Mesenchymal stem cell (in vitro differentiated cells and primary cell): ENCODE measurements around the gene DDAH1.

Source experiments
- DNase-seq: peaks from one replicate; pipeline ENCODE4 v3.0.0-alpha.2; 2013
- H2AFZ ChIP-seq: one replicate; pipeline ENCODE4 v1.6.1; 2013; ENCODE audit warnings: low read depth, mild to moderate bottlenecking, control low read depth, inconsistent platforms, low read length, moderate library complexity
- H2AK5ac ChIP-seq: 2 replicates; pipeline ENCODE4 v1.6.1; 2013; ENCODE audit warnings: low read length, moderate library complexity, mild to moderate bottlenecking, inconsistent platforms; ENCODE audit not compliant: severe bottlenecking
- H2BK120ac ChIP-seq: one replicate; pipeline ENCODE4 v1.6.1; 2013; ENCODE audit warnings: low read depth, mild to moderate bottlenecking, inconsistent platforms, low read length, moderate library complexity
- H2BK12ac ChIP-seq, 2 experiments: one replicate each; pipeline ENCODE4 v1.6.1; 2013; ENCODE audit warnings: inconsistent platforms in 2 of 2, low read length in 2 of 2, mild to moderate bottlenecking in 2 of 2, moderate library complexity in 2 of 2, control low read depth in 1 of 2
- H2BK15ac ChIP-seq: one replicate; pipeline ENCODE4 v1.6.1; 2013; ENCODE audit warnings: mild to moderate bottlenecking, low read depth, inconsistent platforms; ENCODE audit not compliant: poor library complexity, severe bottlenecking
- H2BK5ac ChIP-seq: 2 replicates; pipeline ENCODE4 v1.6.1; 2013; ENCODE audit warnings: low read depth, mild to moderate bottlenecking, low read length, control low read depth, inconsistent platforms; ENCODE audit not compliant: poor library complexity, severe bottlenecking
- H3K14ac ChIP-seq, 2 experiments: one replicate each; pipeline ENCODE4 v1.6.1; 2013; ENCODE audit warnings: inconsistent platforms in 2 of 2, low read length in 2 of 2, control low read depth in 1 of 2, mild to moderate bottlenecking in 1 of 2, moderate library complexity in 1 of 2
- H3K18ac ChIP-seq, 2 experiments: one replicate each; pipeline ENCODE4 v1.6.1; 2013; ENCODE audit warnings: inconsistent platforms in 2 of 2, low read length in 2 of 2, control low read depth in 1 of 2, low read depth in 1 of 2, mild to moderate bottlenecking in 1 of 2
- H3K23ac ChIP-seq, 2 experiments: one replicate each; pipeline ENCODE4 v1.6.1; 2013; ENCODE audit warnings: inconsistent platforms in 2 of 2, low read length in 2 of 2, mild to moderate bottlenecking in 2 of 2, moderate library complexity in 2 of 2, control low read depth in 1 of 2
- H3K27ac ChIP-seq: 2 replicates; pipeline ENCODE4 v1.5.1; 2013; ENCODE audit warnings: mild to moderate bottlenecking, moderate library complexity, low read length, control low read depth, inconsistent platforms; ENCODE audit not compliant: poor library complexity, severe bottlenecking
- H3K27me3 ChIP-seq, 2 experiments: 2 replicates each; pipeline versions ENCODE4 v1.6.1 to v1.7.0; 2013; ENCODE audit warnings: low read length in 2 of 2, mild to moderate bottlenecking in 2 of 2, moderate library complexity in 2 of 2, control low read depth in 1 of 2, inconsistent platforms in 1 of 2; ENCODE audit not compliant: control insufficient read depth in 1 of 2, insufficient read depth in 1 of 2
- H3K36me3 ChIP-seq, 2 experiments: 2 replicates each; pipeline versions ENCODE4 v1.6.1 to v1.7.0; 2013; ENCODE audit warnings: low read length in 2 of 2, control low read depth in 1 of 2, inconsistent platforms in 1 of 2, low read depth in 1 of 2, mild to moderate bottlenecking in 1 of 2; ENCODE audit not compliant: insufficient read depth in 2 of 2, control insufficient read depth in 1 of 2
- H3K4ac ChIP-seq, 2 experiments: one replicate each; pipeline ENCODE4 v1.6.1; 2013; ENCODE audit warnings: inconsistent platforms in 2 of 2, low read length in 2 of 2, mild to moderate bottlenecking in 2 of 2, moderate library complexity in 2 of 2, control low read depth in 1 of 2, low read depth in 1 of 2
- H3K4me1 ChIP-seq: 2 replicates; pipeline ENCODE4 v1.6.1; 2013; ENCODE audit warnings: low read depth, low read length, control low read depth; ENCODE audit not compliant: control insufficient read depth, insufficient read depth
- H3K4me2 ChIP-seq: 2 replicates; pipeline ENCODE4 v1.6.1; 2013; ENCODE audit warnings: low read length, mild to moderate bottlenecking, inconsistent platforms; ENCODE audit not compliant: poor library complexity, severe bottlenecking
- H3K4me3 ChIP-seq, 2 experiments: 2 replicates each; pipeline versions ENCODE4 v1.5.1 to v1.7.0; 2013; ENCODE audit warnings: low read length in 2 of 2, mild to moderate bottlenecking in 2 of 2, control low read depth in 1 of 2, low read depth in 1 of 2; ENCODE audit not compliant: insufficient read depth in 1 of 2
- H3K79me1 ChIP-seq: replicated peaks from 2 replicates; pipeline ENCODE4 v1.6.1; 2013; ENCODE audit warnings: mild to moderate bottlenecking, control low read depth, low read length, inconsistent platforms; ENCODE audit not compliant: poor library complexity, severe bottlenecking
- H3K9ac ChIP-seq: 2 replicates; pipeline ENCODE4 v1.7.0; 2013; ENCODE audit warnings: mild to moderate bottlenecking, low read length, moderate library complexity
- H3K9me3 ChIP-seq: 2 replicates; pipeline ENCODE4 v1.7.0; 2013; ENCODE audit warnings: mild to moderate bottlenecking, low read length; ENCODE audit not compliant: control insufficient read depth
- H4K8ac ChIP-seq: one replicate; pipeline ENCODE4 v1.6.1; 2013; ENCODE audit warnings: inconsistent platforms, mild to moderate bottlenecking, low read length, moderate library complexity
- H4K91ac ChIP-seq: one replicate; pipeline ENCODE4 v1.6.1; 2013; ENCODE audit warnings: mild to moderate bottlenecking, low read length, inconsistent platforms
- WGBS: methylation state at CpG from one replicate; pipeline ENCODE4 v1.1.7; 2013; ENCODE audit warnings: mixed read lengths; 5-methylcytosine and 5-hydroxymethylcytosine counted together

The DDAH1 gene

DNA sequence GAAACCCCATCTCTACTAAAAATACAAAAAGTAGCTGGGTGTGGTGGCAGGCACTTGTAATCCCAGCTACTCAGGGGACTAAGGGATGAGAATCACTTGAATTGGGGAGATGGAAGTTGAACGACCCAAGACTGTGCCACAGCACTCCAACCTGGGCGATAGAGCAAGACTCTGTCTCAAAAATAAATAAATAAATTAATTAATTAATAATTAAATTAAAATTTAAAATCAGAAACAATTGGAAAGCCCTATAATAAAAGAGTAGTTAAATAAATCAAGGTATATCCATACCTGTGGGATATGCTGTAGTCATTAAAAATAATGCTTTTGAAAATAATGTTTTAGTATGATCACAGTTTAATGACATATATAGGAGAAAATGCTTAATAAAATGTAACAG, 15.6 kb upstream of the DDAH1 start:
- Histone ChIP-seq H3K27ac (no peak overlapping the region), H3K79me1 (peaks cover 4% of the 10 kb centered on the region), H2AFZ (no peak overlapping the region), H3K9ac (no peak overlapping the region), H3K27me3 (no peaks in the 10 kb centered on the region), H2AK5ac (no peak overlapping the region), H3K9me3 (no peaks in the 10 kb centered on the region), H2BK15ac (no peak overlapping the region), H2BK12ac (no peak overlapping the region), H3K23ac (no peak overlapping the region), H3K14ac (no peak overlapping the region), H3K18ac (no peak overlapping the region), H3K4me1 (no peaks in the 10 kb centered on the region), H3K4me3 (no peak overlapping the region), H3K4me2 (no peak overlapping the region), H3K36me3 (peaks cover 0 to 3% of the 10 kb centered on the region in 2 experiments), H2BK120ac (no peak overlapping the region), H3K4ac (no peak overlapping the region), H4K8ac (no peak overlapping the region), H2BK5ac (no peak overlapping the region), H4K91ac (no peak overlapping the region)
- WGBS = no CpG with 5 or more reads among the region's 2 CpGs
- DNase-seq = no peak

DNA sequence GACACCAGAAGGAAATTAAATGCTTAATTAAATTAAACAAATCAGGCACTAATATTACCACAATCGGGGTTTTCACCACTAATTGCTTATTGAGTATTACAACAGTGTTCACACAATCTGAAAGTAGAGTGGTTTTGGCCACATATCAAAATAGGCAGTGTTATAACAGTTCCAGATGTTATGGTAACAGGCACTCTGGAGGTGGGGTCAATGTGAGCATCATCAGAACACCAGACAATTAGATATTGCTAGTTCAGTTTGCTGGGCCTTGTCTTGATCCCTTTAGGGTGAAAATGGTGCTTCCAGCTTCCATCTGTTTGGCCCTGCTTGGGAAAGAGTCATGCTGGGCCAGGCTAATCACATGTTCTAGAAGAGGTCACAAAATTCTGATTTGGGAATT, 14.5 kb upstream of the DDAH1 start:
- H3K36me3 ChIP-seq = peaks cover 0 to 3% of the 10 kb centered on the region in 2 experiments
- no CpG with 5 or more reads among the region's 1 CpG for WGBS

DNA sequence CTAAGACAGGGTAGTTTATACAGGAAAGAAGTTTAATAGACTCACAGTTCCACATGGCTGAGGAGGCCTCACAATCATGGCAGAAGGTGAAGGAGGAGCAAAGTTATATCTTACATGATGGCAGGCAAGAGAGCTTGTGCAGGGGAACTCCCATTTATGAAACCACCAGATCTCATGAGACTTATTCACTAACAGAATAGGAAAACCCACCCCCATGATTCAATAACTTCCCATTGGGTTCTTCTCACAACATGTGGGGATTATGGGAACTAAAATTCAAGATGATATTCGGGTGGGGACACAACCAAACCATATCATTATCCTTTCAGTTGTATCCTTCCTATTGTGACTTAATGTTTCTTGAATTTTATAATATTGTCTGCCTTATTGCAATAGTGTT, 13.4 kb upstream of the DDAH1 start:
- H3K4ac ChIP-seq = no peak overlapping the region
- H2BK5ac ChIP-seq = no peak overlapping the region
- H3K27ac ChIP-seq = no peak overlapping the region
- no peak overlapping the region for H2BK15ac ChIP-seq
- no peaks in the 10 kb centered on the region for H3K4me1 ChIP-seq
- no peak overlapping the region for H4K91ac ChIP-seq
- no peaks in the 10 kb centered on the region for H3K9me3 ChIP-seq
- no peak overlapping the region for H4K8ac ChIP-seq
- no CpG with 5 or more reads among the region's 1 CpG for WGBS
- H2AFZ ChIP-seq = no peak overlapping the region
- no peak overlapping the region for H3K9ac ChIP-seq
- H3K14ac ChIP-seq = no peak overlapping the region
- no peak overlapping the region for H2AK5ac ChIP-seq
- H3K23ac ChIP-seq = no peak overlapping the region
- H3K18ac ChIP-seq = no peak overlapping the region
- DNase-seq = no peak
- no peak overlapping the region for H3K4me3 ChIP-seq
- H2BK12ac ChIP-seq = no peak overlapping the region
- H3K79me1 ChIP-seq = peaks cover 4% of the 10 kb centered on the region
- H3K36me3 ChIP-seq = peaks cover 0 to 3% of the 10 kb centered on the region in 2 experiments
- no peaks in the 10 kb centered on the region for H3K27me3 ChIP-seq
- H2BK120ac ChIP-seq = no peak overlapping the region
- H3K4me2 ChIP-seq = no peak overlapping the region

More for the DNA sequence above, 14.5 kb upstream of the DDAH1 start:
- H3K4ac ChIP-seq = no peak overlapping the region
- H3K27me3 ChIP-seq = no peaks in the 10 kb centered on the region
- H3K4me2 ChIP-seq = no peak overlapping the region
- no peaks in the 10 kb centered on the region for H3K4me1 ChIP-seq
- H2AFZ ChIP-seq = no peak overlapping the region
- peaks cover 5% of the 10 kb centered on the region for H3K79me1 ChIP-seq
- H3K4me3 ChIP-seq = no peak overlapping the region
- no peak overlapping the region for H3K23ac ChIP-seq
- H2AK5ac ChIP-seq = no peak overlapping the region
- no peak overlapping the region for H4K8ac ChIP-seq
- no peak overlapping the region for H3K14ac ChIP-seq
- H3K9ac ChIP-seq = no peak overlapping the region
- H3K27ac ChIP-seq = no peak overlapping the region
- no peak overlapping the region for H3K18ac ChIP-seq
- H2BK15ac ChIP-seq = no peak overlapping the region
- H2BK5ac ChIP-seq = no peak overlapping the region
- H4K91ac ChIP-seq = no peak overlapping the region
- no peaks in the 10 kb centered on the region for H3K9me3 ChIP-seq
- DNase-seq = no peak
- no peak overlapping the region for H2BK120ac ChIP-seq
- H2BK12ac ChIP-seq = no peak overlapping the region

DNA sequence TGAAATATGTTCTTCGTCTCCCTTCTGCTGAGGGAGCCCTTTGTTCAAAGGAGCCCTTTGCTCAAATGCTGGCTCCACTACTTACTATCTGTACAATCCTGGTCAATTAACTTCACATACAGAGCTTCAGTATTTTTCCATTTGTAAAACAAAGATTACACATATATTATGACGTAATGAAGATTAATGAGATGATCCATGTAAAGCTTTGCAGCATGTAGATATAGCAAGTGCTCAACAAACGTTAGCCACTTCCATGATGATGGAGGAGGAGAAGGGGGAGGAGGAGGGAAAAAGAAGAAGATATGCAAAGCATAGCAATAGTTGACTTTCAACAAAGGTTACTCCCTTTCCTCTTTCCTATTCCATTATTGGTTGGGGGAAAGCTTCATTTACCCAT, 10.1 kb upstream of the DDAH1 start:
- Histone ChIP-seq H3K27ac (no peak overlapping the region), H2BK15ac (no peak overlapping the region), H3K4ac (no peak overlapping the region), H3K4me2 (no peak overlapping the region), H2BK120ac (no peak overlapping the region), H2BK5ac (no peak overlapping the region), H3K9ac (no peak overlapping the region), H3K36me3 (peaks cover 0 to 6% of the 10 kb centered on the region in 2 experiments), H3K4me1 (no peaks in the 10 kb centered on the region), H4K91ac (no peak overlapping the region), H3K79me1 (peaks cover 4% of the 10 kb centered on the region), H3K4me3 (no peak overlapping the region), H3K23ac (no peak overlapping the region), H4K8ac (no peak overlapping the region), H3K27me3 (no peaks in the 10 kb centered on the region), H2AFZ (no peak overlapping the region), H3K14ac (no peak overlapping the region), H3K18ac (no peak overlapping the region), H2BK12ac (no peak overlapping the region), H3K9me3 (no peaks in the 10 kb centered on the region), H2AK5ac (no peak overlapping the region)
- no peak for DNase-seq
- 86% methylated on average over 3 of the region's 3 CpGs for WGBS
